ENCODE data around the gene USP7.

DNA sequence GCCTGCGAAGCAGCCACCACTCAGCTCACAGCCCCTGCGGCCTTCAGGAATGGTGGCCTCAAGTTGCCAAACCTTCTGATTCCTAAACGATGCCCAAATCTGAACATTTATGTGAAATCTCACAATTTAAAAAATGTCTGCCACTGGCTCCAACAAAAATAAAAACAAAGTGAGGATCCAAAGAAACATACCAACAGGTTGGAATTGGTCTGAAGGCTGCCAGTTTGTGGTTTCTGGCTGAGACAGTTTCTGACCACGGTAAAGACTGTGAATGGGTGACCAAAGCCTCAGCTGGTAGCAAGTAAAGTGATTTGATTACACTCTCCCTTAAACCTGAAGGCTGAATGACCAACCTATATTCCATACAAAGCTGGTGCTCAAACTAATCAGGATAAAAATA, 56.6 kb downstream of the USP7 start:
- TF ChIP-seq, protein P1, sequence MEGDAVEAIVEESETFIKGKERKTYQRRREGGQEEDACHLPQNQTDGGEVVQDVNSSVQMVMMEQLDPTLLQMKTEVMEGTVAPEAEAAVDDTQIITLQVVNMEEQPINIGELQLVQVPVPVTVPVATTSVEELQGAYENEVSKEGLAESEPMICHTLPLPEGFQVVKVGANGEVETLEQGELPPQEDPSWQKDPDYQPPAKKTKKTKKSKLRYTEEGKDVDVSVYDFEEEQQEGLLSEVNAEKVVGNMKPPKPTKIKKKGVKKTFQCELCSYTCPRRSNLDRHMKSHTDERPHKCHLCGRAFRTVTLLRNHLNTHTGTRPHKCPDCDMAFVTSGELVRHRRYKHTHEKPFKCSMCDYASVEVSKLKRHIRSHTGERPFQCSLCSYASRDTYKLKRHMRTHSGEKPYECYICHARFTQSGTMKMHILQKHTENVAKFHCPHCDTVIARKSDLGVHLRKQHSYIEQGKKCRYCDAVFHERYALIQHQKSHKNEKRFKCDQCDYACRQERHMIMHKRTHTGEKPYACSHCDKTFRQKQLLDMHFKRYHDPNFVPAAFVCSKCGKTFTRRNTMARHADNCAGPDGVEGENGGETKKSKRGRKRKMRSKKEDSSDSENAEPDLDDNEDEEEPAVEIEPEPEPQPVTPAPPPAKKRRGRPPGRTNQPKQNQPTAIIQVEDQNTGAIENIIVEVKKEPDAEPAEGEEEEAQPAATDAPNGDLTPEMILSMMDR (IDR thresholded peaks at IDR 0.05): no peak
- TF ChIP-seq SMC3 (IDR thresholded peaks at IDR 0.05; ENCODE audit: low read depth, low read length) (no peak), SIN3A (IDR thresholded peaks at IDR 0.05; ENCODE audit: borderline replicate concordance, low read depth, low read length) (no peak), NFIC (IDR thresholded peaks at IDR 0.05; ENCODE audit: borderline replicate concordance) (no peak), RCOR1 (IDR thresholded peaks at IDR 0.05; ENCODE audit: low read length) (no peak), FOXJ3 (CRISPR knock-in tag; IDR thresholded peaks at IDR 0.05) (no peak), TAF1 (IDR thresholded peaks at IDR 0.05; ENCODE audit: borderline replicate concordance, low read depth, low read length) (no peak), POLR2AphosphoS5 (IDR thresholded peaks at IDR 0.05; ENCODE audit: low read depth, low read length) (no peak)
- TF ChIP-seq, protein P2, sequence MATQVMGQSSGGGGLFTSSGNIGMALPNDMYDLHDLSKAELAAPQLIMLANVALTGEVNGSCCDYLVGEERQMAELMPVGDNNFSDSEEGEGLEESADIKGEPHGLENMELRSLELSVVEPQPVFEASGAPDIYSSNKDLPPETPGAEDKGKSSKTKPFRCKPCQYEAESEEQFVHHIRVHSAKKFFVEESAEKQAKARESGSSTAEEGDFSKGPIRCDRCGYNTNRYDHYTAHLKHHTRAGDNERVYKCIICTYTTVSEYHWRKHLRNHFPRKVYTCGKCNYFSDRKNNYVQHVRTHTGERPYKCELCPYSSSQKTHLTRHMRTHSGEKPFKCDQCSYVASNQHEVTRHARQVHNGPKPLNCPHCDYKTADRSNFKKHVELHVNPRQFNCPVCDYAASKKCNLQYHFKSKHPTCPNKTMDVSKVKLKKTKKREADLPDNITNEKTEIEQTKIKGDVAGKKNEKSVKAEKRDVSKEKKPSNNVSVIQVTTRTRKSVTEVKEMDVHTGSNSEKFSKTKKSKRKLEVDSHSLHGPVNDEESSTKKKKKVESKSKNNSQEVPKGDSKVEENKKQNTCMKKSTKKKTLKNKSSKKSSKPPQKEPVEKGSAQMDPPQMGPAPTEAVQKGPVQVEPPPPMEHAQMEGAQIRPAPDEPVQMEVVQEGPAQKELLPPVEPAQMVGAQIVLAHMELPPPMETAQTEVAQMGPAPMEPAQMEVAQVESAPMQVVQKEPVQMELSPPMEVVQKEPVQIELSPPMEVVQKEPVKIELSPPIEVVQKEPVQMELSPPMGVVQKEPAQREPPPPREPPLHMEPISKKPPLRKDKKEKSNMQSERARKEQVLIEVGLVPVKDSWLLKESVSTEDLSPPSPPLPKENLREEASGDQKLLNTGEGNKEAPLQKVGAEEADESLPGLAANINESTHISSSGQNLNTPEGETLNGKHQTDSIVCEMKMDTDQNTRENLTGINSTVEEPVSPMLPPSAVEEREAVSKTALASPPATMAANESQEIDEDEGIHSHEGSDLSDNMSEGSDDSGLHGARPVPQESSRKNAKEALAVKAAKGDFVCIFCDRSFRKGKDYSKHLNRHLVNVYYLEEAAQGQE (IDR thresholded peaks at IDR 0.05; ENCODE audit: low read depth, low read length): no peak
